Sigmoid colon (tissue), 7 donors: ENCODE measurements around the gene AGBL1. TPM values are rescaled to one million over a fixed set of nuclear protein-coding genes. Genes with fewer than 3 reads are reported as not detected.

Experiments
- DNase-seq: peaks from one replicate; pipeline ENCODE4 v3.0.0-alpha.2; 2019
- H3K27ac ChIP-seq, 4 donors: fragments of 200-600 bp; sonication (generic); one replicate each; pipeline ENCODE4 v1.5.1; 2016 to 2019; ENCODE audit warnings: mild to moderate bottlenecking in 1 of 4
- H3K27me3 ChIP-seq, 3 donors: fragments of 200-600 bp; sonication (generic); one replicate each; pipeline ENCODE4 v1.5.1; 2019; ENCODE audit warnings: mild to moderate bottlenecking in 1 of 3
- H3K36me3 ChIP-seq, 4 donors: fragments of 200-600 bp; sonication (generic); one replicate each; pipeline ENCODE4 v1.5.1; 2016 to 2019
- H3K4me1 ChIP-seq, 4 donors: fragments of 200-600 bp; sonication (generic); one replicate each; pipeline ENCODE4 v1.5.1; 2017 to 2019
- H3K4me3 ChIP-seq, 4 donors: fragments of 200-600 bp; sonication (generic); one replicate each; pipeline ENCODE4 v1.5.1; 2017 to 2019; ENCODE audit warnings: mild to moderate bottlenecking in 2 of 4, moderate library complexity in 1 of 4
- H3K9me3 ChIP-seq, 4 donors: fragments of 200-600 bp in 3 of 4; sonication (generic) in 3 of 4; one replicate each; pipeline versions ENCODE4 v1.5.1 to v1.6.1; 2013 to 2019
- CTCF ChIP-seq, 4 experiments: fragments of 450-650 bp in 3 of 4; fragments of 200-600 bp in 1 of 4; IDR thresholded peaks; one replicate each; pipeline ENCODE4 v1.5.1; 2016 to 2019; ENCODE audit warnings: antibody characterized with exemption in 4 of 4, mild to moderate bottlenecking in 3 of 4, moderate library complexity in 2 of 4
- EP300 ChIP-seq, 4 donors: sonication (generic); formaldehyde crosslinking; IDR thresholded peaks; one replicate each; pipeline ENCODE4 v1.6.1; 2017; ENCODE audit warnings: antibody characterized with exemption in 4 of 4
- POLR2A ChIP-seq, 2 donors: fragments of 450-650 bp; IDR thresholded peaks; one replicate each; pipeline ENCODE4 v1.6.1; 2016; ENCODE audit warnings: antibody characterized with exemption in 2 of 2, mild to moderate bottlenecking in 2 of 2, moderate library complexity in 2 of 2
- POLR2AphosphoS5 ChIP-seq, 4 donors: sonication (generic); formaldehyde crosslinking; IDR thresholded peaks; one replicate each; pipeline ENCODE4 v1.6.1; 2017; ENCODE audit warnings: antibody characterized with exemption in 4 of 4
- WGBS, 2 donors: extraction: QIAGEN DNeasy Blood & Tissue Kit; methylation state at CpG; one replicate each; pipeline ENCODE4 v1.1.7; 2013; 5-methylcytosine and 5-hydroxymethylcytosine counted together
- intact Hi-C: fragments of 100-400 bp; cut with DNase I; formaldehyde crosslinking; loops from one replicate; pipeline ENCODE4 v1.15.1; 2023
- polyA plus RNA-seq, 3 donors: library from polyadenylated mRNA; stranded (reverse); fragments of 200-250 nt; gene quantifications; one replicate each; pipeline ENCODE4 v1.2.3, GENCODE V29; 2013
- total RNA-seq, 4 donors: library from RNA; depleted of rRNA; stranded (reverse); fragments of >200 nt; gene quantifications; one replicate each; pipeline ENCODE4 v1.1.0, GENCODE V29; 2016
- donor health status: healthy with polysubstance abuse.
- donor health status: Bipolar disorder and iron deficiency.
- donor health status: healthy.

AGBL1 gene
- total and polyA plus RNA-seq, 7 donors, result 0.16 to 0.28 TPM; not detected in 5

- no peaks in the 10 kb centered on the region for H3K27me3 ChIP-seq
- no peaks in the 10 kb centered on the region for H3K4me1 ChIP-seq
- TF ChIP-seq POLR2AphosphoS5 (IDR thresholded peaks at IDR 0.05) (no peak), POLR2A (IDR thresholded peaks at IDR 0.05) (no peak), CTCF (IDR thresholded peaks at IDR 0.05) (no peak), EP300 (IDR thresholded peaks at IDR 0.05) (no peak)
- no peak for DNase-seq
- H3K27ac ChIP-seq, result no peak overlapping the region
- intact Hi-C loops, result no loop called here
- no peaks in the 10 kb centered on the region for H3K9me3 ChIP-seq
- H3K36me3 ChIP-seq, result no peaks in the 10 kb centered on the region
- H3K4me3 ChIP-seq, result no peak overlapping the region
- WGBS, 2 donors, result 86 to 88% methylated on average over 6 of the region's 6 CpGs
Measured at GRCh38 chr15:86157606-86158293, 78.1 kb downstream of the AGBL1 start.

GRCh38 chr15:86159468-86159867 is 79.8 kb downstream of the AGBL1 start:
- Histone ChIP-seq H3K27me3 (no peaks in the 10 kb centered on the region), H3K4me1 (peaks cover 0 to 9% (median 0%) of the 10 kb centered on the region in 4 donors), H3K27ac (no peak overlapping the region), H3K9me3 (no peaks in the 10 kb centered on the region), H3K4me3 (no peak overlapping the region), H3K36me3 (no peaks in the 10 kb centered on the region)
- intact Hi-C loops, result no loop called here
- 84 to 96% methylated on average over 3 of the region's 3 CpGs for WGBS, 2 donors
- TF ChIP-seq EP300 (IDR thresholded peaks at IDR 0.05), result no peak
- no peak for TF ChIP-seq POLR2AphosphoS5 (IDR thresholded peaks at IDR 0.05)
- no peak for TF ChIP-seq POLR2A (IDR thresholded peaks at IDR 0.05)
- TF ChIP-seq CTCF (IDR thresholded peaks at IDR 0.05), result no peak
- DNase-seq, result no peak

- no peak for TF ChIP-seq EP300 (IDR thresholded peaks at IDR 0.05)
- TF ChIP-seq POLR2A (IDR thresholded peaks at IDR 0.05), result no peak
- TF ChIP-seq CTCF (IDR thresholded peaks at IDR 0.05), result no peak
- no peak for TF ChIP-seq POLR2AphosphoS5 (IDR thresholded peaks at IDR 0.05)
- Histone ChIP-seq H3K4me1 (peaks cover 0 to 12% (median 0%) of the 10 kb centered on the region in 4 donors), H3K27me3 (no peaks in the 10 kb centered on the region), H3K9me3 (no peaks in the 10 kb centered on the region), H3K27ac (no peak overlapping the region), H3K4me3 (no peak overlapping the region), H3K36me3 (no peaks in the 10 kb centered on the region)
- 76 to 78% methylated on average over 5 of the region's 5 CpGs for WGBS, 2 donors
- DNase-seq, result no peak
- intact Hi-C loops, result no loop called here
Measured at GRCh38 chr15:86161250-86161649, 81.6 kb downstream of the AGBL1 start.

- WGBS, 2 donors, result 75 to 81% methylated on average over 2 of the region's 2 CpGs
- H3K4me3 ChIP-seq, result no peak overlapping the region
- intact Hi-C loops, result no loop called here
- TF ChIP-seq CTCF (IDR thresholded peaks at IDR 0.05) (no peak), POLR2A (IDR thresholded peaks at IDR 0.05) (no peak), EP300 (IDR thresholded peaks at IDR 0.05) (no peak), POLR2AphosphoS5 (IDR thresholded peaks at IDR 0.05) (no peak)
- no peak for DNase-seq
- H3K27me3 ChIP-seq, result no peaks in the 10 kb centered on the region
- H3K36me3 ChIP-seq, result no peaks in the 10 kb centered on the region
- no peak overlapping the region for H3K27ac ChIP-seq
- peaks cover 0 to 12% (median 0%) of the 10 kb centered on the region in 4 donors for H3K4me1 ChIP-seq
- H3K9me3 ChIP-seq, result no peaks in the 10 kb centered on the region
Measured at GRCh38 chr15:86162172-86162591, 82.5 kb downstream of the AGBL1 start.

GRCh38 chr15:86162641-86163040 is 83.0 kb downstream of the AGBL1 start:
- H3K36me3 ChIP-seq, result no peaks in the 10 kb centered on the region
- intact Hi-C loops, result no loop called here
- no peak overlapping the region for H3K4me3 ChIP-seq
- no peak overlapping the region for H3K27ac ChIP-seq
- DNase-seq, result no peak
- WGBS, 2 donors, result 84 to 85% methylated on average over 2 of the region's 2 CpGs
- peaks cover 0 to 12% (median 0%) of the 10 kb centered on the region in 4 donors for H3K4me1 ChIP-seq
- TF ChIP-seq CTCF (IDR thresholded peaks at IDR 0.05) (no peak), POLR2A (IDR thresholded peaks at IDR 0.05) (no peak), POLR2AphosphoS5 (IDR thresholded peaks at IDR 0.05) (no peak), EP300 (IDR thresholded peaks at IDR 0.05) (no peak)
- no peaks in the 10 kb centered on the region for H3K9me3 ChIP-seq
- H3K27me3 ChIP-seq, result no peaks in the 10 kb centered on the region
